Neural progenitor cell (in vitro differentiated cells): ENCODE data around the gene TMEM165.

Experiments used
- EZH2 ChIP-seq: fragments of 200-600 bp; sonication (generic); IDR thresholded peaks from 2 replicates; pipeline ENCODE4 v1.6.1; 2017; ENCODE audit warnings: antibody characterized with exemption, mild to moderate bottlenecking, moderate library complexity
- EZH2phosphoT487 ChIP-seq: fragments of 200-600 bp; sonication (generic); IDR thresholded peaks from 2 replicates; pipeline ENCODE4 v1.6.1; 2017; ENCODE audit warnings: antibody characterized with exemption
- TF ChIP-seq, protein P1 (sequence below): fragments of 200-600 bp; sonication (generic); IDR thresholded peaks from 2 replicates; pipeline ENCODE4 v1.5.1; 2017; ENCODE audit warnings: antibody characterized with exemption, mild to moderate bottlenecking

DNA sequence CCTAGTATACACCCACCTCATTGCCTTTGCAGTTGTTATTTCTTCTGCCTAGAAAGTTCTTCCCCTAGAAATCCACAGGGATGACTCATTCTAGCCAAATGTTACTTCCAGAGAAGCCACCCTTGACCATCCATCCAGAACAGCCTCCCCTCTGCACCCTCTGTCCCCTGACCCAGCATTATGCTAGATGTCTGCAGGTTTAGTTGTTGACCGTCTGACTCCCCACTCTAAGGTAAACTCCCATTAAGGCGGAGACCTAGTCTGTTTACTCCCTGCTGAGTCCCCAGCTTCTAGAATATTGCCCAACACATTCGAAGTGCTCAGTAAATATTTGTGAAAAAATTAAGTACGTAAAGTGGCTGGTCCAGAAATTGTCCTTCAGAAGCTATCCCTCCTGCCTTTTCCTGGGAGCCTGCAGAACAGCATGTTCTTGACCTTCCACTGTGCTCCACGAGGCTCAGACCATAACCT is 38.7 kb upstream of the TMEM165 start:
- TF ChIP-seq, protein P1, sequence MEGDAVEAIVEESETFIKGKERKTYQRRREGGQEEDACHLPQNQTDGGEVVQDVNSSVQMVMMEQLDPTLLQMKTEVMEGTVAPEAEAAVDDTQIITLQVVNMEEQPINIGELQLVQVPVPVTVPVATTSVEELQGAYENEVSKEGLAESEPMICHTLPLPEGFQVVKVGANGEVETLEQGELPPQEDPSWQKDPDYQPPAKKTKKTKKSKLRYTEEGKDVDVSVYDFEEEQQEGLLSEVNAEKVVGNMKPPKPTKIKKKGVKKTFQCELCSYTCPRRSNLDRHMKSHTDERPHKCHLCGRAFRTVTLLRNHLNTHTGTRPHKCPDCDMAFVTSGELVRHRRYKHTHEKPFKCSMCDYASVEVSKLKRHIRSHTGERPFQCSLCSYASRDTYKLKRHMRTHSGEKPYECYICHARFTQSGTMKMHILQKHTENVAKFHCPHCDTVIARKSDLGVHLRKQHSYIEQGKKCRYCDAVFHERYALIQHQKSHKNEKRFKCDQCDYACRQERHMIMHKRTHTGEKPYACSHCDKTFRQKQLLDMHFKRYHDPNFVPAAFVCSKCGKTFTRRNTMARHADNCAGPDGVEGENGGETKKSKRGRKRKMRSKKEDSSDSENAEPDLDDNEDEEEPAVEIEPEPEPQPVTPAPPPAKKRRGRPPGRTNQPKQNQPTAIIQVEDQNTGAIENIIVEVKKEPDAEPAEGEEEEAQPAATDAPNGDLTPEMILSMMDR: no peak
- TF ChIP-seq EZH2: no peak
- TF ChIP-seq EZH2phosphoT487: no peak
